Endothelial cell of umbilical vein (primary cell): Measurements from ENCODE around the gene OR5L2. TPM values are rescaled to one million over a fixed set of nuclear protein-coding genes. Genes with fewer than 3 reads are reported as not detected.

ENCODE experiments used
- BruUV-seq: library from RNA; stranded (reverse); fragments of 400-500 nt; replicated peaks from 2 replicates; lab custom pipeline; 2021; lab: Mats Ljungman, UMichigan
- CTCF ChIA-PET: fragments of 300-600, 350-600 bp; sonication (Branson Sonifier 250); formaldehyde crosslinking; loops from one replicate; lab custom pipeline; 2021; ENCODE audit warnings: antibody characterized with exemption, inconsistent platforms; lab: Charles Lee
- POLR2A ChIA-PET: fragments of 300-600, 350-600 bp; sonication (Branson Sonifier 250); formaldehyde crosslinking; loops from one replicate; lab custom pipeline; 2021; ENCODE audit warnings: antibody characterized with exemption, inconsistent platforms; lab: Charles Lee
- DNase-seq: peaks from one replicate; pipeline ENCODE4 v3.0.0-alpha.2; 2011; ENCODE audit warnings: low read depth, low spot score
- FAIRE-seq: peaks from 2 replicates; lab custom pipeline; 2011; peaks lifted over from hg19 to GRCh38; lab: Jason Lieb, UNC
- H2AFZ ChIP-seq: 2 replicates; pipeline ENCODE4 v1.6.0; 2012; ENCODE audit warnings: low read depth, low read length, control low read depth, inconsistent platforms
- H3K27ac ChIP-seq: 2 replicates; pipeline ENCODE4 v1.5.1; 2011; ENCODE audit warnings: low read depth, mild to moderate bottlenecking, control low read depth, low read length, moderate library complexity; ENCODE audit not compliant: insufficient read depth
- H3K27me3 ChIP-seq, 2 experiments: 2 replicates each; pipeline versions ENCODE4 v1.6.0 to v1.6.1; 2011; ENCODE audit warnings: low read length in 2 of 2, mixed read lengths in 1 of 2; ENCODE audit not compliant: control insufficient read depth in 2 of 2, insufficient read depth in 2 of 2
- H3K36me3 ChIP-seq, 2 experiments: 2 replicates in 1 of 2; 3 replicates in 1 of 2; pipeline ENCODE4 v1.5.1; 2011; ENCODE audit warnings: low read length in 2 of 2, mild to moderate bottlenecking in 1 of 2, moderate library complexity in 1 of 2; ENCODE audit not compliant: control insufficient read depth in 2 of 2, insufficient read depth in 2 of 2; ENCODE audit errors: extremely low read depth in 1 of 2
- H3K4me1 ChIP-seq: 3 replicates; pipeline ENCODE4 v1.5.1; 2011; ENCODE audit warnings: mild to moderate bottlenecking, low read length; ENCODE audit not compliant: control insufficient read depth, insufficient read depth; ENCODE audit errors: extremely low read depth
- H3K4me2 ChIP-seq: 2 replicates; pipeline ENCODE4 v1.6.1; 2011; ENCODE audit warnings: low read length, control low read depth, mixed read lengths; ENCODE audit not compliant: insufficient read depth
- H3K4me3 ChIP-seq, 3 experiments: fragments of 200-600 bp in 1 of 3; sonication (generic), shearing (Covaris generic) in 1 of 3; replicated peaks in 1 of 3; 2 replicates each; pipeline ENCODE4 v1.5.1; 2011 to 2016; ENCODE audit warnings: control low read depth in 3 of 3, low read length in 3 of 3, mild to moderate bottlenecking in 2 of 3, inconsistent platforms in 1 of 3, low read depth in 1 of 3, moderate library complexity in 1 of 3; ENCODE audit not compliant: insufficient read depth in 1 of 3
- H3K79me2 ChIP-seq: 2 replicates; pipeline ENCODE4 v1.6.0; 2012; ENCODE audit warnings: low read length, inconsistent platforms; ENCODE audit not compliant: control insufficient read depth, insufficient read depth
- H3K9ac ChIP-seq: replicated peaks from 2 replicates; pipeline ENCODE3; 2011; ENCODE audit warnings: low read length, control low read depth; ENCODE audit not compliant: insufficient read depth; ENCODE audit errors: extremely low read depth
- H3K9me1 ChIP-seq: replicated peaks from 3 replicates; pipeline ENCODE4 v1.6.0; 2011; ENCODE audit warnings: mild to moderate bottlenecking, low read length; ENCODE audit not compliant: control insufficient read depth, insufficient read depth; ENCODE audit errors: extremely low read depth
- H3K9me3 ChIP-seq: replicated peaks from 2 replicates; pipeline ENCODE4 v1.5.1; 2012; ENCODE audit warnings: low read length, inconsistent platforms; ENCODE audit not compliant: control insufficient read depth, insufficient read depth
- H4K20me1 ChIP-seq: replicated peaks from 2 replicates; pipeline ENCODE3; 2011; ENCODE audit warnings: mild to moderate bottlenecking, low read length; ENCODE audit not compliant: control insufficient read depth, insufficient read depth; ENCODE audit errors: extremely low read depth
- EZH2 ChIP-seq: IDR thresholded peaks from 2 replicates; pipeline ENCODE4 v1.6.1; 2012; ENCODE audit warnings: borderline replicate concordance, low read depth, mild to moderate bottlenecking, moderate library complexity, low read length, inconsistent platforms; ENCODE audit not compliant: severe bottlenecking
- FOS ChIP-seq: IDR thresholded peaks from 2 replicates; pipeline ENCODE4 v1.6.1; 2011; ENCODE audit warnings: mild to moderate bottlenecking, low read length, moderate library complexity, borderline replicate concordance; ENCODE audit not compliant: insufficient read depth
- GATA2 ChIP-seq: IDR thresholded peaks from 2 replicates; pipeline ENCODE4 v1.7.0; 2011; ENCODE audit warnings: low read depth, mild to moderate bottlenecking, moderate library complexity, mixed read lengths, low read length; ENCODE audit not compliant: insufficient read length, insufficient read depth
- JUN ChIP-seq: IDR thresholded peaks from 2 replicates; pipeline ENCODE4 v1.6.1; 2011; ENCODE audit warnings: borderline replicate concordance, low read depth; ENCODE audit not compliant: insufficient read length, insufficient read depth
- MYC ChIP-seq: IDR thresholded peaks from one replicate; pipeline ENCODE4 v1.6.1; 2011; ENCODE audit warnings: mild to moderate bottlenecking, low read depth, low read length
- POLR2A ChIP-seq: IDR thresholded peaks from 2 replicates; pipeline ENCODE4 v1.6.1; 2012; ENCODE audit warnings: low read depth, mild to moderate bottlenecking, control low read depth, low read length
- POLR2AphosphoS5 ChIP-seq: IDR thresholded peaks from 2 replicates; pipeline ENCODE4 v1.6.1; 2012; ENCODE audit warnings: low read depth, mild to moderate bottlenecking, control low read depth, low read length, moderate library complexity; ENCODE audit not compliant: insufficient read depth
- dilution Hi-C: fragments of 300-500 bp; cut with MboI; formaldehyde crosslinking; loops from one replicate; pipeline ENCODE4 v1.15.0; 2019; ENCODE audit warnings: low sequenced_read_pairs; ENCODE audit not compliant: extremely low pct_ligation_motif_present
- intact Hi-C: fragments of 100-400 bp; cut with micrococcal nuclease; formaldehyde crosslinking; loops from one replicate; pipeline ENCODE4 v1.10.0; 2022
- polyA plus RNA-seq, 4 experiments: library from polyadenylated mRNA; depleted of rRNA in 3 of 4; stranded (reverse) in 3 of 4; unstranded in 1 of 4; fragments of >200 nt; gene quantifications; 2 replicates each; pipeline versions ENCODE4 v1.2.1 to v1.2.3, GENCODE V29; 2011 to 2012; ENCODE audit warnings: missing spikeins in 1 of 4
- total RNA-seq: library from RNA; stranded (reverse); gene quantifications from 2 replicates; pipeline ENCODE4 v1.2.3, GENCODE V29; 2021
- TF ChIP-seq, protein P1 (sequence below): IDR thresholded peaks from 2 replicates; pipeline ENCODE4 v1.6.1; 2011; ENCODE audit not compliant: insufficient read depth, insufficient read length
- TF ChIP-seq, protein P2 (sequence below), 2 donors: IDR thresholded peaks; 1 replicate in 1 of 2; 2 replicates in 1 of 2; pipeline ENCODE4 v1.5.1; 2011; ENCODE audit warnings: low read length in 2 of 2, mild to moderate bottlenecking in 2 of 2, moderate library complexity in 2 of 2, control low read depth in 1 of 2, inconsistent platforms in 1 of 2, low read depth in 1 of 2; ENCODE audit not compliant: insufficient read depth in 1 of 2; ENCODE audit errors: extremely low read depth in 1 of 2

OR5L2 gene
- total and polyA plus RNA-seq, 2 donors (not counting 3 experiments of a cell fraction or from before 2014, with no cell fraction given): not detected

DNA sequence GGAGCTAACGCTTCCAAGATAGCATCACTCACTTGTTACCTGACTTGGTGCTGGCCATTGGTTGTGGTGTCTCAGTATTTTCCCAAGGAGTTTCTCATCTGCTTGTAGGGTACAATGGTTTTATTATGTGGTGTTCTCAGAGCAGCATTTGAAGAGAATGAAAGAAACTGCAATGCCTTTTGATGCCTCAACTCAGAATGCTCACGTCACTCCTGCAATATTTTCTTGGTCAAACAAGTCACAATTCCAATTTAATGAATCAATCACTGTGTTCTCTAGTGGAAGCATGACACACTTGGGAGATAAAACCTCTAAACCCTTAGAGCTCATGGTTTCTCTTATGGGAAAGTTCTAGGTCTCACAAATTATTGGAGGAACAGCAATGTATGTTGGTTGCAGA lies 33.7 kb upstream of the OR5L2 start:
- dilution Hi-C loops: no loop called here
- no peaks in the 10 kb centered on the region for H3K9me3 ChIP-seq
- H4K20me1 ChIP-seq: no peaks in the 10 kb centered on the region
- POLR2A ChIA-PET: no interaction called here
- no peaks in the 10 kb centered on the region for H3K36me3 ChIP-seq
- intact Hi-C loops: no loop called here
- no peak overlapping the region for H3K27ac ChIP-seq
- no peak for DNase-seq
- H2AFZ ChIP-seq: no peak overlapping the region
- no peak for FAIRE-seq
- no TSS peak for BruUV-seq
- H3K9me1 ChIP-seq: no peaks in the 10 kb centered on the region
- no peaks in the 10 kb centered on the region for H3K4me1 ChIP-seq
- TF ChIP-seq, protein P1, sequence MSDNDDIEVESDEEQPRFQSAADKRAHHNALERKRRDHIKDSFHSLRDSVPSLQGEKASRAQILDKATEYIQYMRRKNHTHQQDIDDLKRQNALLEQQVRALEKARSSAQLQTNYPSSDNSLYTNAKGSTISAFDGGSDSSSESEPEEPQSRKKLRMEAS: no peak
- TF ChIP-seq JUN: no peak
- TF ChIP-seq EZH2: no peak
- no peak for TF ChIP-seq POLR2A
- no peak for TF ChIP-seq POLR2AphosphoS5
- TF ChIP-seq, protein P2, sequence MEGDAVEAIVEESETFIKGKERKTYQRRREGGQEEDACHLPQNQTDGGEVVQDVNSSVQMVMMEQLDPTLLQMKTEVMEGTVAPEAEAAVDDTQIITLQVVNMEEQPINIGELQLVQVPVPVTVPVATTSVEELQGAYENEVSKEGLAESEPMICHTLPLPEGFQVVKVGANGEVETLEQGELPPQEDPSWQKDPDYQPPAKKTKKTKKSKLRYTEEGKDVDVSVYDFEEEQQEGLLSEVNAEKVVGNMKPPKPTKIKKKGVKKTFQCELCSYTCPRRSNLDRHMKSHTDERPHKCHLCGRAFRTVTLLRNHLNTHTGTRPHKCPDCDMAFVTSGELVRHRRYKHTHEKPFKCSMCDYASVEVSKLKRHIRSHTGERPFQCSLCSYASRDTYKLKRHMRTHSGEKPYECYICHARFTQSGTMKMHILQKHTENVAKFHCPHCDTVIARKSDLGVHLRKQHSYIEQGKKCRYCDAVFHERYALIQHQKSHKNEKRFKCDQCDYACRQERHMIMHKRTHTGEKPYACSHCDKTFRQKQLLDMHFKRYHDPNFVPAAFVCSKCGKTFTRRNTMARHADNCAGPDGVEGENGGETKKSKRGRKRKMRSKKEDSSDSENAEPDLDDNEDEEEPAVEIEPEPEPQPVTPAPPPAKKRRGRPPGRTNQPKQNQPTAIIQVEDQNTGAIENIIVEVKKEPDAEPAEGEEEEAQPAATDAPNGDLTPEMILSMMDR (IDR thresholded peaks at IDR 0.05; ENCODE audit: extremely low read depth in 1 of 2, insufficient read depth in 1 of 2, low read depth in 1 of 2, low read length in 2 of 2): no peak
- no peak for TF ChIP-seq FOS
- TF ChIP-seq MYC: no peak
- no peak for TF ChIP-seq GATA2
- H3K4me2 ChIP-seq: no peak overlapping the region
- CTCF ChIA-PET: no interaction called here
- H3K9ac ChIP-seq: no peak overlapping the region
- H3K4me3 ChIP-seq: no peak overlapping the region
- H3K79me2 ChIP-seq: no peaks in the 10 kb centered on the region
- H3K27me3 ChIP-seq: no peaks in the 10 kb centered on the region
